GM21390 (cell line): ENCODE data around the gene MOB2.

ENCODE experiments used
- ATAC-seq: cut with Tn5 transposase; IDR thresholded peaks from one replicate; pipeline ENCODE4 v1.9.1; 2021; ENCODE audit not compliant: unreplicated experiment

Gene MOB2

DNA sequence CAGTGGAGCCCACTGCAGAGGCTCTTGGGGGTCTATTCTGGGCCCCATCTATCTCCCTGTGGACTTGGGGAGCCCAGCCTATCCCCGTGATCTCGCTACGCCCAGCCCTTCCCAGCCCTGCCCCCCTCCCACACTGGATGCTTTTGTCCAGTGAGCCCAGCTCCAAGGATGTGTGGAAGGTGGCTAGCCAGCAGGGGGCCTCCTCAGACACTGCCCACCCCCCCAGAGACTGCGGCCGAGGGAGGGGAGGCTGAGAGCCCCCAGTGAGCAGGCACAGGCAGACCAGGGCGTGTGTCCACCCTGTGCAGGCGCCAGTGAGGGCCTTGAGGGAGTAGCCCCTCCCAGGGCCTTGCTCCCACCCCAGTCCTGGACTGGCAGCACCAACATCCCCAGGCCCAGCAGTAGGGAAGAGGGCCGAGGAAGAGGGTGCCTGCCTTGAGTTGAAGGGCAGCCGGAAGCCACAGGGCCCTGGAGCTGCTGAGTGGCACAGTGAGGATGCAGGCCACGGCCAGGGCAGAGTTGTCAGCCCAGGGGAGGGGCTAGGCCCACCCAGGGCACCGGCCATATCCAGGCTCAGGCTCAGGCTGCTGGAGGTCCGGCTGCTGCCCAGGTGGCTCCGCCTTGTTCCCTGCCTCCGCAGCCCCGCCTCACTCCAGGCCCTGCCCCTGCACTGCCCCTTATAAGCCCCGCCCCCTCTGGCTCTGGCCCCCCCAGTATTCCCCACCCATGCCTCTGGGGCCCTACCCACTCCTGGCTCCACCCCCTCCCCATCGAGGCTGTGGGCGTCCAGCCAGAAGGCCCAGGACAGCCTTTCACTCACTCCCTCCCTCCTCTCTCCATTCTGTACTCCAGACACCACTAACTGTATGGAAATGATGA, 28.0 kb downstream of the MOB2 start:
- ATAC-seq, result no peak

GRCh38 chr11:1457856-1458255, 28.7 kb downstream of the MOB2 start:
- no peak for ATAC-seq

DNA sequence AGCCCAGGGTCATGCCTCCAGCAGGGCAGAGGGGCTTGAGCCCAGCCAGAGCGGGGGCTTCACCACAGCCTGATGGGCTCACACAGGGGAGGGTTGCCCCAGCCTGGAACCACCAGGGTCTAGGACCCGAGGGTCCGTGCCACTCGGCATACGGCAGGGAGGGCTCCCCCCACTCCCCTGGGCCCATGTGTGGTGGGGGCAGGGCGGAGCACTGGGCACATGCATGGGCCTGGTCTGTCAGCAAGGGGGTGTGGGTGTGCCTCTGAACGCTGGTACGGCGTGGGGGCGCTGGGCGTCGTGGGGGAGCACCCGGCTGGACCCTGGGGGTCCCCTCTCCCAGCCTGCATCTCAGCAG, 29.3 kb downstream of the MOB2 start:
- no peak for ATAC-seq

DNA sequence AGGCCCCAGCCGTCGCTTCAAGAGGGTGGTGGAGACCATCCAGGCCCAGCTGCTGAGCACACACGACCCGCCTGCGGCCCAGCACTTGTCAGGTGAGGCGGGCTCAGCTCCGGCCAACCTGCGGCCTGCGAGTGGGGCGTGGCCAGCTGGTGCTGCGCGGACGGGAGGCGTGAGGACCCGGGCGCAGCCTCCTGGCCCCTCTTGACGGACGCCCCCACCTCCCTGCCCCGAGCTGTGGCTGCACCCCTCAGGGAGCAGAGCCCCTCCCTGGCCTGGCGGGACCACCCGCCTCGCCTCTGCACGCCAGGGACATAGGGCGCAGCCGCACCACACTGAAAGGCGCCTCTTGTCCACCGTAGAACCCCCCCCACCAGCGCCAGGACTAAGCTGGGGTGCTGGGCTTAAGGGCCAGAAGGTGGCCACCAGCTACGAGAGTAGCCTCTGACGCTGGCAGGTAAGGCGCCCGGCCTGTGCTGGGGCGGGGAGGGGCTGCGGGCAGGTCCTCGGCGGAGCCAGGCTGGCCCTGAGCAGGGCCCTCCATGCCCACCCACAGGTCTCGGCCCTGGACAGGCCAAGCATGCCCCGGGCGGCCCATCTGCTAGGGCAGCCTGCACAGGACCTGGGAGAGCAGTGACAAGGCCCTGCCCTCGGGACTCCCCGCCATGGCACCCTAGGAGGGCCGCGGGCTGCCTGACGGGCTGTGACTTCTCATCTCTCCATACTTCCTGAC, 29.8 kb downstream of the MOB2 start:
- no peak for ATAC-seq

GRCh38 chr11:1456176-1456575, 30.4 kb downstream of the MOB2 start:
- no peak for ATAC-seq

GRCh38 chr11:1455763-1456060, 30.9 kb downstream of the MOB2 start:
- no peak for ATAC-seq

DNA sequence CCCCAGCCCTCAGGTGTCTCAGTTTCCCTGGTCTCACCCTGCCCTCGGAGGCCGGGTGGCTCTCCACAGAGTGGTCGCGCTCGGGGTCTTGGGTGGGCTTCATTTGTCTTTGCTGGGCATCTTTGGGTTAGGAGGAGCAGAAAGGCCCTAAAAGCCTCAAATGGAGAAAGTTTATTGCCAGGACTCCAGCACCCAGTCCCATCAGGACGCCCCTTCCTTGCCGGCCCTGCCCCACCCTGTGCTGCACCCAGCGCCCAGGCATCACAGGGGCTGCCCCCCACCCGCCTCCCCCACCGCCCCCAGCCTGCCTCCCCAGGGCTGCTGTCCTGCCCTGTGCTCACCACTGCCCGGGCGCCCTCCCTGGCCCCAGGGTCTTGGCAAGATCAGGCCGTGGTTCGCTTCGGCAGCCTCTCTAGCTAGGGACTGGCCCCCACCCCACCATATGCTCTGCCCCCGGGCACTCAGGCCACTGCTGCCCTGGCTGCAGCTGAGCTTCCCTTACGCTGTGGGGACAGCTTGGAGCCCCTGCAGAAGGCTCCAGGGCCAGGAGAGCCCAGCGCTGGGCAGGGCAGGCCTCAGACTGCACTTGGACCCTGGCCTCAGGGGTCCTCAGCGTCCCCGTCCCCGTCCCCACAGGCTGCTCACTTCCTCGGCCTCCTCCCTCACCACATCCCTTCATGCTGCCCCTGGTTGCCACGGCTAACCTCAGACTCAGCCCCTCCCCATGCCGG, 31.4 kb downstream of the MOB2 start:
- no peak for ATAC-seq

DNA sequence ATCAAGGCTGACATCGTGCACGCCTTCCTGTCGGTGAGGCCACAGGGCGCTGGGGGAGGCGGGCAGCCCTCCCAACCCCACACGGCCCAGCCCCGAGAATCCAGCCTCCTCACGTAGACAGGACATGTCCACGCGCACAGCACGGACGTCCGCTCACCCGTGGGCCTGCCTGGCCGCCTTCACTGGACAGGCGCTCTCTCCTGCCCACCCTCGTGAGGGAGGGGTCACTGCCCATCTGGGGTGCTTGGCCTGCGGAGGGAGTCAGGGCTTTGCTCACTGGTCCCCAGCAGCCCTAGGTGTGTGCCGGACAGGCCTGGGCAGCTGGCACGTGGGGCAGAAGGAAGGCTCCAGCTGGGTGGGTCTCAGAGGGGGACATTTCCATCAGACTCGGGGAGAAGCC, 32.0 kb downstream of the MOB2 start:
- no peak for ATAC-seq

DNA sequence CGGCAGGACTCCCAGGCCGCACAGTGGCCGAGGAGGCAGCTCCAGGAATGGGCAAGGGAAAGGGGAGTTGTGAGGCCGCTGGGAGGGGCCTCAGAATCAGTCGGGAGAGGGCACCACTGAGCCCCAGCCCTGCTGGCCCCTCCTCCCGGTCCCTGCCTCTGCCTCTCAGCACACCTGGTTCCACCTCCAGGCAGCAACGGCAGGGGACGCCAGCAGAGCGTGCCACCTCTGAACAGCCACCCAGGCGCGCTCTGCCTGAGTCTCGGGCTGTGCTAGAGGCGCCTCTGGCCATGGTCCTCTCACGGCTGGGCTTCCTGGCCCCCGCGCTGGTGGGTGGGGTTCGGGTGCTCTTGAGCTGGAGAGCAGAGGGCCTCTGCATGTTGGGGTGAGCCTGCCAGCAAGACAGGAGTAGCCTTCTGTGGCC, 33.0 kb downstream of the MOB2 start:
- no peak for ATAC-seq

- ATAC-seq, result no peak
Observed at GRCh38 chr11:1452744-1453143, 33.8 kb downstream of the MOB2 start.

- no peak for ATAC-seq
Observed at GRCh38 chr11:1451781-1452470, 34.7 kb downstream of the MOB2 start.

DNA sequence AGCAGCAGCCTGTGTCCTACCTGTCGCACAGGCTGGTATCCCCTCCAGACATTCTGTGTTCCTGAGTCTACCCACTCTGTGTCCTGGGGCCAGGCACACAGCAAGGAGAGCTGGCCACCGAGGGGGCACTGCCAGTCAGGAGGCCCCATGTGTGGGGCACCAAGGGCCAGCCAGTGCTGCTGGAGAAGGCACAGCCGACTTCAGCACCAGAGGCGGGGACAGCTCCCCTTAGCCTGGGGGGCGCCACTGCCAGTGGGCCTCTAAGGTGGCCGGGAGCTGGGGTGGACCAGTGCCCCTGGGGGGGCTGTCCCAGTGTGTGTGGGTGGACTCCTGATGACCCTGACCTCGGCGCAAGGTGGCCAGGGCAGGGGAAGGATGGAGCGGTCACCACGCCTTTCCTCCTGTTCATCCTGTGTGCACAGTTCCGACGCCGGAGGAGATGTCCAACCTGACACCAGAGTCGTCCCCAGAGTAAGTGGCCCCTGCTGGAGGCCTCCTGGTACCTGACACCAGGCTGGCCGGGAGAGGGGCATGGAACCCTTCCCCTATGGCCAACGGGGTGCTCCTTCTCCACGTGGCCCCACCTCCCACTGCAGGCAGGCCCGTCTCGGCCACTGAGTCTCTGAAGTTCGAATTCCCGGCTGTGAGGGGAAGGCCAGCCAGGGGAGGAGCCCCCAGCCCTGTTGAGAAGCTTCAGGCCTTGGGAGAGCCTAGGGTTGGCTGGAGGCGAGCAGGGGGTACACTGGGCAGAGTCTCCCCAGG, 35.4 kb downstream of the MOB2 start:
- ATAC-seq, result no peak

DNA sequence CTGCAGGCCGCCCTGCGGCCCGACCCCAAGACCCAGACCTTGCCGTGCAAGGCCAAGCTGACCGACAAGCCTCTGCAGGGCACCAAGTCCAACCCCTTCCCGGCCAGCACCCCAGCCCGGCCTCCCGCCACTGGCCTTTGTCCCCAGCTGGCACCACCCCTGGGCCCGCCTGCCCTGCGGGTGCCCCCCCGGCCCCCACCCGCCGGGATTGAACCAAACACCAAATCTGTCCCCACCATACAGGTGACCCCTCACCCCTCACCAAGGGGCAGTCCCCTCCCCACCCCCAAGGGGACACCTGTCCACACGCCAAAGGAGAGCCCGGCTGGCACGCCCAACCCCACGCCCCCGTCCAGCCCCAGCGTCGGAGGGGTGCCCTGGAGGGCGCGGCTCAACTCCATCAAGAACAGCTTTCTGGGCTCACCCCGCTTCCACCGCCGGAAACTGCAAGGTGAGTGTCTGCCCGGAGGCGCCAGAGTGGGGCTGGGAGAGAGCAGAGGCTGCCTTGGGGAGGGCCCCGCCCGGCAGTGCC, 36.2 kb downstream of the MOB2 start:
- no peak for ATAC-seq

GRCh38 chr11:1449490-1450243, 36.9 kb downstream of the MOB2 start:
- ATAC-seq, result no peak

DNA sequence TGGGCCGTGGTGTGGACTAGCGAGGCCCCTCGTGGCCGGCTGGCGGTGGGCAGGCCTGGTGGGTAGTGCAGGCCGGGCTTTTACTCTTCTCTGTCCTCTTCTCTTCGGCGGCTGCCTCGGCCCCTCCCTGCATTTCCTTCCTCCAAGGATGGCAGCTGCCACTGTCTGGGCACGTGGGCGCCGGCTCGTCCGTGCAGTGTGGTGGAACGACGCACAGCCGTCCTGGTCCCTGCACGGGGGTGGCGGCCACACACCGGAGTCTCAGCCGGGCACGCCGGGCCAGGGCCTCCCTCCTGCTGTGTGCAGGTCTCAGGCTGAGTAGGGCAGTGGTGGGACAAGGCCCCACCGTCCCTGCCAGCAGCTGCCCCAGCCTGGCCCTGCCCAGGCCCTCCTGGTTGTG, 37.7 kb downstream of the MOB2 start:
- ATAC-seq, result no peak

- no peak for ATAC-seq
Observed at GRCh38 chr11:1447845-1448825, 38.4 kb downstream of the MOB2 start.

DNA sequence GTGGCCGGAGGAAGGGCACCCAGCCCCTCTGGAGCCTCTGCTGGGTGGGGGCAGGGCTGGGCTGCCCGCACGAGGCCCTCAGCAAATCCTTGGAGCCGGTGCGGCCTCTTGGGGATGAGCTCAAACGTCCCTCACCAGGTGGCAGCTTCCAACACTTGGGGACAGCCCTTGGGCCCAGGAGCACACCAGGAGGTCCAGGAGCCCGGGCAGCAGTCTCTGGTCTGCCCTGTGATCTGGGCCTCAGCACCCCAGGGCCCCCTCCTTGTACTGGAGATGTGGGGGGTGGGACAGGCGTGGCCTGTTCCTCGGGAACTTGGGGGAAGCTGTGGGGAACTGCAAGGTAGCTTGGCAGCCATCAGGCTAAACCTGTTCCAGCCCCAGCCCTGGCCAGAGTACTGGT, 40.0 kb downstream of the MOB2 start:
- no peak for ATAC-seq

DNA sequence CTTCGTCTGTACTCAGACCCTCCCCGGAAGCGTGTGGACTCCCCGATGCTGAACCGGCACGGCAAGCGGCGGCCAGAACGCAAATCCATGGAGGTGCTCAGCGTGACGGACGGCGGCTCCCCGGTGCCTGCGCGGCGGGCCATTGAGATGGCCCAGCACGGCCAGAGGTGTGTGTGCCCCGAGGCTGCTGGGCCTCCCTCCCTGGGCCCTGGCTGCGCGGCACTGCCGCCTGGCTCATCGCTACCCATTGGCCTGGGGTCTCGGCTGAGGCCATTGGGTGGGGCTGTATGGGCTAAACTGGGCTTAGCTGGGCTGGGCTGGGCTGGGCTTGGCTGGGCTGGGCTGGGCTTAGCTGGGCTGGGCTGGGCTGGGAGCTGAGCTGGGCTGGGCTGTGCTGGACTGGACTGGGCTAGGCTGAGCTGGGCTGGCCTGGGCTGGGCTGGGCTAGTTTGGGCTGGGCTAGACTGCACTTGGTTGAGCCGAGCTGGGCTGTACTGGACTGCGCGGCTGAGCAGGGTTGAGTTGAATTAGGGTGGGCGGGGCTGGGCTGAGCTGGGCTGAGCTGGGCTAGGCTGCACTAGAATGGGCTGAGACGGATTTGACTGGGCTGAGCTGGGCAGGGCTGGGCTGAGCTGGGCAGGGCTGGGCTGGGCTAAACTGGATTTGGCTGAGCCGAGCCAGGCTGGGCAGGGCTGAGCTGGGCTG, 40.7 kb downstream of the MOB2 start:
- ATAC-seq, result no peak
